NT2/D1 (cell line): ENCODE data around the gene PASK.

Experiments
- DNase-seq: peaks from one replicate; pipeline ENCODE4 v3.0.0-alpha.2; 2011; ENCODE audit warnings: low read depth, low spot score
- H3K27me3 ChIP-seq: 2 replicates; pipeline ENCODE4 v1.6.0; 2011; ENCODE audit warnings: mild to moderate bottlenecking; ENCODE audit not compliant: insufficient read length, insufficient read depth
- H3K36me3 ChIP-seq: 2 replicates; pipeline ENCODE4 v1.6.1; 2011; ENCODE audit warnings: mild to moderate bottlenecking, low read length, mixed read lengths; ENCODE audit not compliant: insufficient read depth, insufficient read length
- H3K4me1 ChIP-seq: 2 replicates; pipeline ENCODE4 v1.5.1; 2011; ENCODE audit not compliant: insufficient read depth, insufficient read length
- H3K4me3 ChIP-seq: 2 replicates; pipeline ENCODE4 v1.5.1; 2011; ENCODE audit warnings: low read depth; ENCODE audit not compliant: insufficient read length
- H3K9ac ChIP-seq: 2 replicates; pipeline ENCODE4 v1.6.0; 2011; ENCODE audit warnings: low read depth; ENCODE audit not compliant: insufficient read length
- H3K9me3 ChIP-seq: 2 replicates; pipeline ENCODE4 v1.5.1; 2011; ENCODE audit warnings: mild to moderate bottlenecking, low read length; ENCODE audit not compliant: insufficient read depth
- SUZ12 ChIP-seq: IDR thresholded peaks from 2 replicates; pipeline ENCODE4 v1.6.1; 2011; ENCODE audit not compliant: insufficient read length, insufficient read depth; ENCODE audit errors: extremely low read depth
- YY1 ChIP-seq: IDR thresholded peaks from 2 replicates; pipeline ENCODE4 v1.6.1; 2011; ENCODE audit not compliant: insufficient read length, insufficient read depth
- ZNF274 ChIP-seq: IDR thresholded peaks from 2 replicates; pipeline ENCODE4 v1.6.1; 2011; ENCODE audit warnings: mild to moderate bottlenecking, low read depth, low read length

The PASK gene

DNA sequence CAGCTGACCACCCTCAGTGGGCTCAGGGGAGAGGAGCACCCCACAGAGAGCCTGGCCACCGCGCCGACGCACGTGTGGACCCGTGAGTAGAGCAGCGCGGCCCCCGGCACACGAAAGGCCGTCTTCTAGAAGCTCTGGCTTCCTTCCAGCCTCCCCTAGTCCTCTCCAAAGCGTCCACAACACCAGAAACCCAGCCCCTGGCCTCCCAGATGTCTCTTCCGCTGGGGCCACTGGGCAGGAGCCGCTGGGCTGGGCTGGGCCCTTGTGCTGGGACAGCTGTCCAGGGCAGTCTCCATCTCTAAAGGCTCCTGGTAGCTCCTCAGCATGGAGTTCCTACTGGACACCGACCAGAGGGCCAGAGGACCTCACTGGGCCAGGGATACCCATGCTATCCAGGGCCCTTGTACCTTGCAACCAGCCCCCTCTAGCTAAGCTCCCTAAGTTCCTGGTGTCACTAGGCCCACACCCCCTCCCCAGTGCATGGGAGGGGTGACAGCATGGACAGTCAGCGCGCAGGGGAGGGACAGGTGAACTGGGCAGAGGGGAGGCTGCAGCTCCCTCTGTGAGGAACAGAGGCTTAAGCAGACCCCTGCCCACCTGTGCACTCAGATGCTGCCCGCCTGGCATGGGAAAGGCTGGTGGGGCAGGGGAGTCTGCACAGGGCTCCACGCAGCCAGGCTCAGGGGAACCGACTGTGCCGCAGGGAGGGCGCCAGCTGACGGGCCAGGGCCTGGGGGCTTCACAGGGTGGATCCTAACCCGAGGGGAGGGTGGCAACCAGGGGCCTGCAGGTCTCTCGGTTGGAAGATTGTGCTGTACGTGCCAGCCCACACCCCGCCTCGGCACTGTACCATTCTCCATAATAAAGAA, 80.1 kb downstream of the PASK start:
- Histone ChIP-seq H3K36me3 (peaks cover 3% of the 10 kb centered on the region), H3K9me3 (no peaks in the 10 kb centered on the region), H3K9ac (no peak overlapping the region), H3K27me3 (no peaks in the 10 kb centered on the region), H3K4me1 (peaks cover 11% of the 10 kb centered on the region), H3K4me3 (no peak overlapping the region)
- no peak for DNase-seq
- no peak for TF ChIP-seq SUZ12
- TF ChIP-seq YY1: no peak
- no peak for TF ChIP-seq ZNF274

DNA sequence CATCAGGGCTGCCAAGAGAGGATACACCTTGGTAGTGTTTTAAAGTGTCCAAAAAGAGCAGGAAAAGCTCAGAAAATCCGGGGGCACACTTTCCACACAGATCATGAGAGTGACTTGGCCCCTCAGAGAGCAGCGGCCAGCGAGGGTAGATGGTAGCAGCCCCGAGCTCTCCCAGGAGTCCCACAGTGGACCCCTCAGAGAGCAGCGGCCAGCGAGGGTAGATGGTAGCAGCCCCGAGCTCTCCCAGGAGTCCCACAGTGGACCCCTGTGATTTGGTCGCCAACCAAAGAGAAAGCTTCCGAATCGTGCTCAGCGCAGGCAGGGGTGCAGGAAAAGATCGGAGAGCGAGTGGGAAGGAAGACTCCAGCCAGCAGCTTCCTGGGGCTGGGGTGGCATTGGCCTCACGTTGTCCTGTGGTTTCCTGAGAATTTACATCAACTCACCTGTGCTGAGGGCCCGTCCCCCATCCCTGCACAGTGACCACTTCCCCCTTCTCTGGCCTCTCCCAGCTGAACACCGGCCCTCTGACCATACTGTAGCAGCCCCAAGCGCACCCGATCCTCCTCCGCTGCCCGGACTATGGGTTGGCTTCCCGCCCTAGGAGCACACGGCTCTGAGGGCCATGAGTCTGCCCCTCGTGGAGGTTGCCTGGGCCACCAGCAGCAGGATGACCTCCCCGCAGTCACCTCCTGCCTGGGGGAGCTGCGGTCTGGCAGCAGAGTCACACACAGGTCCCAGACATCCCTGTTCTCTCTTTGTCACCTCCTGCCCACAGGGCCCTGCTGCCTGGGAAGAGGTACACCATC, 80.9 kb downstream of the PASK start:
- Histone ChIP-seq H3K9me3 (no peaks in the 10 kb centered on the region), H3K27me3 (no peaks in the 10 kb centered on the region), H3K4me1 (peaks cover 10% of the 10 kb centered on the region), H3K36me3 (no peaks in the 10 kb centered on the region), H3K4me3 (no peak overlapping the region), H3K9ac (no peak overlapping the region)
- TF ChIP-seq ZNF274 (no peak), SUZ12 (no peak), YY1 (no peak)
- DNase-seq: no peak

DNA sequence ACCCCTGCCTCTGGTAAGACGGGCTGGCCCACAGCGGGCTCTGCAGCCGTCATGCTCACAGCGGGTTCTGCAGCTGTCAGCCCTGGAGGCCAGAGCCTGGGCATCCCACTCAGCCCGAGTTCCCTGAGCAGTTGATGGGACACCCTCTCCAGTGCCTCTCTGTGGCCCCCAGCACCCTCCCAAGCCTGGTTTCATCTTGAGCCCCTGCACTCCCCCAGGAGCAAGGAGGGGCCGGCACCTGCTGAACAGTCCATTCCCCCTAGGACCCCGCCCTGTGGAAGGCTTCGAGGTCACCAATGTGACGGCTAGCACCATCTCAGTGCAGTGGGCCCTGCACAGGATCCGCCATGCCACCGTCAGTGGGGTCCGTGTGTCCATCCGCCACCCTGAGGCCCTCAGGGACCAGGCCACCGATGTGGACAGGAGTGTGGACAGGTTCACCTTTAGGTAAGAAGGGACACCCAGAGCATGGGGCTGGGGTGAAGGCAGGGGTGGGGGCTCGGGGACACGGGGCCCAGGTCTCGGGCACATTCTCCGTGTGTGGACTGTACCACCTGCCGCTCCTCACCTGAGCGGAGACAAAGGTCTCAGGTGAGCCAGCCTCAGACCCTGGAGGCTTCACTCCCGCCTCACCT, 81.7 kb downstream of the PASK start:
- no peak overlapping the region for H3K4me3 ChIP-seq
- H3K4me1 ChIP-seq: peaks cover 9% of the 10 kb centered on the region
- no peak overlapping the region for H3K9ac ChIP-seq
- H3K36me3 ChIP-seq: no peaks in the 10 kb centered on the region
- no peak for DNase-seq
- H3K27me3 ChIP-seq: no peaks in the 10 kb centered on the region
- TF ChIP-seq ZNF274: no peak
- no peak for TF ChIP-seq YY1
- no peak for TF ChIP-seq SUZ12
- no peaks in the 10 kb centered on the region for H3K9me3 ChIP-seq

DNA sequence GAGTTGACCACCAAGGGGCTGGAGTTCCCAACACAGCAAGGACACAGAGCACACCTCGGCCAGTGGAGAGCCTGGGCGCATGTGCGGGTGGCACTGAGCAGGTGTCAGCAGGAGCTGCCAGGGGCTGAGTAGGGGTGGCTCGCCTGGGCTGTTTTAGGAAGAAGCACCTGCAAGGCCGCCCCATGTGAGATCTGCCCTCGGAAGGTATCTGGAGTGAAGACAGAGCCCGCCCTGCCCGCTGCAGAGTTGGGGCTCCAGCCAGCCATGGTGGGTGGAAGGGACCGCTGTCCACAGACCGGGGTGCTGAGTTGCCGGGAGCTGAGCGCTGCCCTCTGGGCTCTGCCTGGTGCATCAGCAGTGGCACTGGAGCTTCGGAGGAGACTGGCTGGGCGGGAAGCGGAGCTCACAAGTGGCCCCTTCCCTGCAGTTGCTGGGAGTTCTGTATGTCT, 82.4 kb downstream of the PASK start:
- Histone ChIP-seq H3K36me3 (no peaks in the 10 kb centered on the region), H3K4me3 (no peak overlapping the region), H3K9ac (no peak overlapping the region), H3K4me1 (peaks cover 8% of the 10 kb centered on the region), H3K27me3 (no peaks in the 10 kb centered on the region), H3K9me3 (no peaks in the 10 kb centered on the region)
- TF ChIP-seq YY1: no peak
- TF ChIP-seq ZNF274: no peak
- TF ChIP-seq SUZ12: no peak
- no peak for DNase-seq

DNA sequence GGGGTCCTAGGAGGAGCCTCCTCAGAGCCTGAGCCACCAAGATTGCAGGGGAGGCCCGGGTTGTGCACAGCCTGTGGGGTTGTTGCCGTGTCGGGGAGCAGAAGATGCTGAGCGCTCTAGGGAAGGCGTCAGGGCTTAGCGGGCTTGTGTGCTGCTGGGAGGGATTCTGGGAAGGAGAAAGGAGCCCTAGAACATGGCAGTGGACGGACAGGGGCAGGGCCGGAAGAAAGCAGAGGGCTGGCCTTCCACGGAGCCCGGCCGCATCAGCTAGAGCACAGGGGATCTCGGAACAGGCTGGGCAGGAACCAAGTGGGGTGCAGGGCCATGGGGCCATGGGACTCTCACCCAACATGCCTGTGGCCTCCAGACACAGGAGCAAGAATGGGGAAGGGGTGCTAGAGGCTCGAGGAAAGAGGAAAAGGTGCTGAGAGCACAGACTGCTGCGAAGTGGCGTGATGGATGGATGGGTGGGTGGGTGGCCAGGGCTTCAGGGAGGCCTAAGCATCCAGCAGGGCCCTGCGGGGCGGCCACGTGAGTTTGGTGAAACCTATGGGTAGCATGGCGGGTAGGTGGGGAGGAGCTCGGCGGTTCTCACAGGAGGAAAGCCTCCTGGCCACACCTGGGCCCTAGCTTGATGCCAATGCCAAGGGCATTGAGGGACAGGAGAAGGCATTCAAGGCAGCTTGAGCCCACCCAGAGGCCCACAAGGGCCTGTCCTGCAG, 82.9 kb downstream of the PASK start:
- Histone ChIP-seq H3K9me3 (no peaks in the 10 kb centered on the region), H3K9ac (no peak overlapping the region), H3K4me1 (peaks cover 8% of the 10 kb centered on the region), H3K27me3 (no peaks in the 10 kb centered on the region), H3K4me3 (no peak overlapping the region), H3K36me3 (no peaks in the 10 kb centered on the region)
- TF ChIP-seq ZNF274 (no peak), SUZ12 (no peak), YY1 (no peak)
- no peak for DNase-seq

DNA sequence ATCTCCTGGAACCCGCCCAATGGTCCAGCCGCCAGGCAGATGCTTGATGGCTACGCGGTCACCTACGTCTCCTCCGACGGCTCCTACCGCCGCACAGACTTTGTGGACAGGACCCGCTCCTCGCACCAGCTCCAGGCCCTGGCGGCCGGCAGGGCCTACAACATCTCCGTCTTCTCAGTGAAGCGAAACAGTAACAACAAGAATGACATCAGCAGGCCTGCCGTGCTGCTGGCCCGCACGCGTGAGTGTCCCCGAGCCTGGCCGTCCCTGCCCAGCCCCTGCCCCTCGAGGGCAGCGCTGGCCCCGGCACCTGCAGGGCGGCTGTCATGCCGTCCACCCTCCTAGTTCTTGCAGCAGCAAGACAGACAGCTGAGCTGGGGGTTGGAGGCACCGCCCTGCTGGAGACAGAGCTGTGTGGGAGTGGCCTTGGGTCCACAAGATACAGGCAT, 83.9 kb downstream of the PASK start:
- Histone ChIP-seq H3K4me1 (peaks cover 8% of the 10 kb centered on the region), H3K9me3 (no peaks in the 10 kb centered on the region), H3K36me3 (no peaks in the 10 kb centered on the region), H3K9ac (no peak overlapping the region), H3K27me3 (no peaks in the 10 kb centered on the region), H3K4me3 (no peak overlapping the region)
- no peak for TF ChIP-seq SUZ12
- TF ChIP-seq ZNF274: no peak
- TF ChIP-seq YY1: no peak
- DNase-seq: no peak
